Activated B cell treated with CpG ODN at 0.5 μM for 24 hours (primary cell): ENCODE data around the gene EIPR1. TPM values are rescaled to one million over a fixed set of nuclear protein-coding genes. Genes with fewer than 3 reads are reported as not detected.

Source experiments
- ATAC-seq: fragments of 200-7000 bp; cut with Tn5 transposase; one replicate; pipeline ENCODE4 v1.10.0; 2021; ENCODE audit warnings: low read depth, mild to moderate bottlenecking, moderate library complexity
- CTCF ChIA-PET: fragments of 350-600 bp; sonication (Branson Sonifier 250); formaldehyde crosslinking; loops from one replicate; lab custom pipeline; 2021; ENCODE audit warnings: antibody characterized with exemption; lab: Charles Lee
- POLR2A ChIA-PET: fragments of 350-600 bp; sonication (Branson Sonifier 250); formaldehyde crosslinking; loops from one replicate; lab custom pipeline; 2021; ENCODE audit warnings: antibody characterized with exemption; lab: Charles Lee
- DNase-seq: peaks from one replicate; pipeline ENCODE4 v3.0.0; 2022
- H3K27ac Mint-ChIP-seq: one replicate; pipeline ENCODE4 v1.8.0; 2020; ENCODE audit warnings: mixed read lengths
- H3K27me3 Mint-ChIP-seq: one replicate; pipeline ENCODE4 v1.8.0; 2021; ENCODE audit warnings: mixed read lengths
- H3K36me3 Mint-ChIP-seq: one replicate; pipeline ENCODE4 v1.8.0; 2021; ENCODE audit warnings: low read depth, mixed read lengths
- H3K4me1 Mint-ChIP-seq: one replicate; pipeline ENCODE4 v1.8.0; 2021; ENCODE audit warnings: mixed read lengths
- H3K4me3 Mint-ChIP-seq: one replicate; pipeline ENCODE4 v1.8.0; 2020; ENCODE audit warnings: mild to moderate bottlenecking, mixed read lengths
- H3K9me3 Mint-ChIP-seq: one replicate; pipeline ENCODE4 v1.8.0; 2020; ENCODE audit warnings: mixed read lengths
- intact Hi-C: fragments of 100-400 bp; cut with micrococcal nuclease; formaldehyde crosslinking; loops from one replicate; pipeline ENCODE4 v1.15.1; 2024
- total RNA-seq: library from RNA; stranded (reverse); gene quantifications from 2 replicates; pipeline ENCODE4 v1.2.3, GENCODE V29; 2022
- TF ChIP-seq, protein P1 (sequence below): fragments of 200-600 bp; IDR thresholded peaks from one replicate; pipeline ENCODE4 v1.8.0; 2022; ENCODE audit warnings: antibody characterized with exemption, mild to moderate bottlenecking

EIPR1 gene
- total RNA-seq, 1 donor from 2014 or later = 36.3 TPM

DNA sequence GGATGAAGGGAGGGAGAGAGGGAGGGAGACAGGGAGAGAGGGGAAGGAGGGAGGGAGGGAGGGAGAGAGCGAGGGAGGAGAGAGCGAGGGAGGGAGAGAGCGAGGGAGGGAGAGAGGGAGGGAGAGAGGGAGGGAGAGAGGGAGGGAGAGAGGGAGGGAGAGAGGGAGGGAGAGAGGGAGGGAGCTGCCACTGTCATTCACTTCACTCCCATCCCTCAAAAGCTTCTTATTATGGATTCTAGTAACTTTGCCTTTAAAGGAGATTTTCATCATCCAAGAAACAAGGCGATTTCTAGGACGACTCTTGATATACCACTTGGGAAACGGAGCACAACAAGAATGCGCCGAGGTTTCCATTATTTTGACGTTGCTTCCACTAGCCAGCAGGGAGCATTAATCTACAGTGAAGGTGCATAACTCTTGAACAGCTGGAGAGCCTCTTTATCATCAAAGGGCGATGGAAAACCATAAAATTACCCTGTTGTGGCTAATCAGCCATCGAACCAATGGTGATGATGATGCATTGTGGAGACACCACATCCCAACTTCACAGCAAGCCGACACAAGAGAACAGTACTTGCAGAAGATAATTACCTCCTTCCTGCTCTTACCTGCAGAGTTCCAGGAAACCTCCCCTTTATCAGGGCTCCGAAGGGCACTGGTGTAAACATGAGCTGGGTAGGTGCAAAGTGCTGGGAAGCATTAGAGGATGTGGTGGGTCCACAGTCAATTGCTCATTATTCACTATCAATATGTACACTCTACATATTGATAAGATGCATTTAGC, 130.5 kb downstream of the EIPR1 start:
- DNase-seq (no peak), ATAC-seq (no peak)
- intact Hi-C loops = no loop called here
- Mint-ChIP-seq H3K4me1 (peaks cover 18% of the 10 kb centered on the region), H3K4me3 (no peak overlapping the region), H3K9me3 (peaks cover 8% of the 10 kb centered on the region), H3K36me3 (peaks cover 25% of the 10 kb centered on the region), H3K27ac (no peak overlapping the region), H3K27me3 (no peaks in the 10 kb centered on the region)
- ChIA-PET CTCF (no interaction called here), POLR2A (no interaction called here)
- TF ChIP-seq, protein P1, sequence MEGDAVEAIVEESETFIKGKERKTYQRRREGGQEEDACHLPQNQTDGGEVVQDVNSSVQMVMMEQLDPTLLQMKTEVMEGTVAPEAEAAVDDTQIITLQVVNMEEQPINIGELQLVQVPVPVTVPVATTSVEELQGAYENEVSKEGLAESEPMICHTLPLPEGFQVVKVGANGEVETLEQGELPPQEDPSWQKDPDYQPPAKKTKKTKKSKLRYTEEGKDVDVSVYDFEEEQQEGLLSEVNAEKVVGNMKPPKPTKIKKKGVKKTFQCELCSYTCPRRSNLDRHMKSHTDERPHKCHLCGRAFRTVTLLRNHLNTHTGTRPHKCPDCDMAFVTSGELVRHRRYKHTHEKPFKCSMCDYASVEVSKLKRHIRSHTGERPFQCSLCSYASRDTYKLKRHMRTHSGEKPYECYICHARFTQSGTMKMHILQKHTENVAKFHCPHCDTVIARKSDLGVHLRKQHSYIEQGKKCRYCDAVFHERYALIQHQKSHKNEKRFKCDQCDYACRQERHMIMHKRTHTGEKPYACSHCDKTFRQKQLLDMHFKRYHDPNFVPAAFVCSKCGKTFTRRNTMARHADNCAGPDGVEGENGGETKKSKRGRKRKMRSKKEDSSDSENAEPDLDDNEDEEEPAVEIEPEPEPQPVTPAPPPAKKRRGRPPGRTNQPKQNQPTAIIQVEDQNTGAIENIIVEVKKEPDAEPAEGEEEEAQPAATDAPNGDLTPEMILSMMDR = no peak

DNA sequence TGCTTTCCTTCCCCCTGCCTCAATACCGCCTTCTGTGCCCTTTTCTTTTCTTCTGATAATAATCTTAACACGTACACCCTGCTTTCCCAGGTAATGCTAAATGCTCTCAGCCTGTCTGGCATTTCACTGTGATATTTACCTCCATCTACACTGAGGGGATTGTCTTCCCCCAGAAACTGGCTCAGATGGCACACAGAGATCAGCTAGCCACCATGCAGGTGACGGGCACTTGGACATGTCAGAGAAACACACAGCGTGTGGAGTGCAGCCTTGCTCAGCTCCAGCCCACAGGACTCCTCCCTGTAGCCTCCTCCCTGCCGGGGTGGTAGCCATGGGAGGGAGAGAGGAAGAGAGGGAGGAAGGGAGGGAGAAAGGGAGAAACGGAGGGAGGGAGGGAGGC, 131.2 kb downstream of the EIPR1 start:
- ATAC-seq (no peak), DNase-seq (no peak)
- H3K27me3 Mint-ChIP-seq = no peaks in the 10 kb centered on the region
- intact Hi-C loops = no loop called here
- peaks cover 8% of the 10 kb centered on the region for H3K9me3 Mint-ChIP-seq
- peaks cover 23% of the 10 kb centered on the region for H3K36me3 Mint-ChIP-seq
- no peak overlapping the region for H3K4me3 Mint-ChIP-seq
- peaks cover 17% of the 10 kb centered on the region for H3K4me1 Mint-ChIP-seq
- H3K27ac Mint-ChIP-seq = no peak overlapping the region
- POLR2A ChIA-PET = no interaction called here
- TF ChIP-seq, protein P1 = no peak
- CTCF ChIA-PET = no interaction called here

DNA sequence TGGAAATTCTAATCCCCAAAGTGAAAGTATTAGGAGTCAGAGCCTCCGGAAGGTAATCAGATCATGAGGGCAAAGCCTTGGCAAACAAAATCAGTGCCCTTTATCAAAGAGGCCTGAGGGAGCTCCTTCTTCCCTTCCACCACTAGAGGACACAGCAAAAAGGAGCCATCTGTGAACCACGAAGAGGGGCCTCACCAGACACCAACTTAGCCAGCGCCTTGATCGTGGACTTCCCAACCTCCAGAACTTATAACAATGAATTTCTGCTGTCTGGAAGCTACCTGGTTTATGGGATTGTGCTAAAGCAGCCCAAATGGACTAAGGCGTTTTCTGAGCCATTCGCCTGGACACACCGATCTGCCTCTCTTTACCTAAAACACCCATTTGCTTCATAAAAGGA, 133.1 kb downstream of the EIPR1 start:
- peaks cover 19% of the 10 kb centered on the region for H3K4me1 Mint-ChIP-seq
- no peak for DNase-seq
- ChIA-PET CTCF (no interaction called here), POLR2A (no interaction called here)
- TF ChIP-seq, protein P1 = no peak
- no peak overlapping the region for H3K4me3 Mint-ChIP-seq
- H3K27ac Mint-ChIP-seq = no peak overlapping the region
- intact Hi-C loops = no loop called here
- H3K36me3 Mint-ChIP-seq = peaks cover 12% of the 10 kb centered on the region
- H3K9me3 Mint-ChIP-seq = peaks cover 8% of the 10 kb centered on the region
- no peak for ATAC-seq
- no peaks in the 10 kb centered on the region for H3K27me3 Mint-ChIP-seq

DNA sequence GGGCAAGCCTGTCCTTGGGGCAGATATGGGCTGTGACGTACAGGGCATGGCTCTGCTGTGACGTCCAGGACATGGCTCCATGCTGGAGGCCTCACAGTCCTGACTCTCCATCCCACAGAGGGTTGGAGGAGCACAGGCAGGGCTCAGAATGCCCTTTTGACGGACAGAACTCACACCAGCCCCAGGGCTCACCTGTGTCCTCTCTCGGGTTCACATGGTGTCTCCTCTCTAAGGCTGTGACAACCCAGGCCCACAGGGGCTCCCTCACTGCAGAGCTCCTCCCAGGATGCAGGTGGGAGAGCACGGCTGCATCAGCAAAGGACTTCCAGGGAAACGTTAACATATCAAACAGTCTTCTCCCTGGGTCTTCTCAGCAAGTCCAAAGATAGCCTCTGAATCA, 133.8 kb downstream of the EIPR1 start:
- H3K4me1 Mint-ChIP-seq = peaks cover 19% of the 10 kb centered on the region
- ChIA-PET POLR2A (interaction anchor here (1.7 kb wide), 1 partner anchor 10 kb away, joined by 17 read pairs; no protein-coding TSS in a partner anchor), CTCF (no interaction called here)
- no peak for DNase-seq
- no peak overlapping the region for H3K4me3 Mint-ChIP-seq
- H3K36me3 Mint-ChIP-seq = peaks cover 5% of the 10 kb centered on the region
- TF ChIP-seq, protein P1 = no peak
- H3K9me3 Mint-ChIP-seq = peaks cover 1% of the 10 kb centered on the region
- no peak overlapping the region for H3K27ac Mint-ChIP-seq
- intact Hi-C loops = no loop called here
- ATAC-seq = no peak
- no peaks in the 10 kb centered on the region for H3K27me3 Mint-ChIP-seq

DNA sequence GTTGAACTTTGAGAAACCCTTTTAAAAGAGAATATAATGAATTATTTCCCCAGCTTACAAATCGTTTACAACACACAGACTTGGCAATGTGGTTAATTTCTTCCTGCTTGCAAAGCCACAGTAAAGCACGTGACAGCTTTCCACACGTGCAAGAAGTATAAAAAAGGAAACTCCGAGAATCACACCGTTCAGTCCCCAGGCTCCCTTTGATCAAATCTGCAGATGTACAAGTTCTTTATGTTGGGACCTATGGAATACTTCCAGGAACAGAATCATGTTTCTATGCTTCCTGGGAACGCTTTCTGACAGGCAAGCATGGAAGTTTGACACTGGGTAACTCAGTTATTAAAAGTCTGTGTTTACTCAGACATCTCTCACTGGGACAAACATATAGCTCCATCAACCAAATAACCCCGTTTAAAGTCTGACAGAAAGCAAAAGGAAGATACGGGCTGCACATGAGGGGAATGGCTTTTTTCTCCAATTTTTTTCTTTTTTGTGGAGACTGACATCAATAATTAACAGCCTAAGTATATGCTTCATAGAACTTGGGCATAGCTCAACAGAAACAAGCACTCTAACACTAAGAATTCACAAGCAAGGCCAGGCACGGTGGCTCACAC, 134.8 kb downstream of the EIPR1 start:
- Mint-ChIP-seq H3K4me3 (peak overlapping the region; percentile 45), H3K9me3 (no peaks in the 10 kb centered on the region), H3K4me1 (peaks cover 19% of the 10 kb centered on the region), H3K36me3 (peaks cover 12% of the 10 kb centered on the region), H3K27me3 (no peaks in the 10 kb centered on the region), H3K27ac (peak overlapping the region; percentile 62)
- ATAC-seq = peak; percentile 78
- POLR2A ChIA-PET = interaction anchor here (0.6 to 1.7 kb wide), 3 partner anchors 11 to 116 kb away, joined by 3 to 17 read pairs (median 5); no protein-coding TSS in a partner anchor
- intact Hi-C loops = loop anchor here (1.0 kb wide), 1 partner anchor 11 kb away; no protein-coding TSS in a partner anchor
- CTCF ChIA-PET = interaction anchor here (1.3 kb wide), 1 partner anchor 11 kb away, joined by 3 read pairs; no protein-coding TSS in a partner anchor
- TF ChIP-seq, protein P1 = no peak
- DNase-seq = no peak
